HG03432 (cell line): ENCODE data around the gene TPCN2.

Experiments
- ATAC-seq: cut with Tn5 transposase; IDR thresholded peaks from one replicate; pipeline ENCODE4 v1.9.1; 2021; ENCODE audit warnings: mild to moderate bottlenecking, moderate library complexity; ENCODE audit not compliant: unreplicated experiment

The TPCN2 gene

GRCh38 chr11:69159150-69159852, 110.6 kb downstream of the TPCN2 start:
- ATAC-seq = no peak

- no peak for ATAC-seq
Measured at GRCh38 chr11:69160296-69161116, 111.8 kb downstream of the TPCN2 start.

GRCh38 chr11:69161117-69161407, 112.3 kb downstream of the TPCN2 start:
- ATAC-seq = no peak

GRCh38 chr11:69162505-69162904, 113.8 kb downstream of the TPCN2 start:
- ATAC-seq = no peak

- no peak for ATAC-seq
Measured at GRCh38 chr11:69163842-69164241, 115.1 kb downstream of the TPCN2 start.

GRCh38 chr11:69164824-69165223, 116.1 kb downstream of the TPCN2 start:
- ATAC-seq = no peak

- ATAC-seq = no peak
Measured at GRCh38 chr11:69165775-69166174, 117.0 kb downstream of the TPCN2 start.

GRCh38 chr11:69166218-69167115, 117.7 kb downstream of the TPCN2 start:
- ATAC-seq = peak; percentile 95

GRCh38 chr11:69167130-69167915, 118.6 kb downstream of the TPCN2 start:
- ATAC-seq = no peak

GRCh38 chr11:69167916-69168691, 119.4 kb downstream of the TPCN2 start:
- no peak for ATAC-seq

- ATAC-seq = no peak
Measured at GRCh38 chr11:69169479-69169878, 120.7 kb downstream of the TPCN2 start.

GRCh38 chr11:69170704-69171103, 122.0 kb downstream of the TPCN2 start:
- no peak for ATAC-seq

- no peak for ATAC-seq
Measured at GRCh38 chr11:69171476-69172240, 122.9 kb downstream of the TPCN2 start.

GRCh38 chr11:69172674-69173073, 123.9 kb downstream of the TPCN2 start:
- ATAC-seq = no peak

- no peak for ATAC-seq
Measured at GRCh38 chr11:69173331-69173730, 124.6 kb downstream of the TPCN2 start.

- no peak for ATAC-seq
Measured at GRCh38 chr11:69173925-69174581, 125.3 kb downstream of the TPCN2 start.

GRCh38 chr11:69174841-69175240, 126.1 kb downstream of the TPCN2 start:
- ATAC-seq = no peak

GRCh38 chr11:69178819-69179482, 130.2 kb downstream of the TPCN2 start:
- no peak for ATAC-seq
